ENCODE data around the gene SCGN.

Gene SCGN

GRCh38 chr6:25623879-25624278, 28.1 kb upstream of the SCGN start:
- in situ Hi-C loops (cut with HindIII; ENCODE audit: low sequenced_read_pairs), result no loop called here
- no peak for DNase-seq (ENCODE audit: low read depth, low spot score)
- no peak for TF ChIP-seq CTCF (IDR thresholded peaks at IDR 0.05; ENCODE audit: low read depth, low read length)
- no peak overlapping the region for H3K4me3 ChIP-seq (ENCODE audit: low read depth, low read length)

- no peak for DNase-seq (ENCODE audit: low read depth, low spot score)
- no peak overlapping the region for H3K4me3 ChIP-seq (ENCODE audit: low read depth, low read length)
- in situ Hi-C loops (cut with HindIII; ENCODE audit: low sequenced_read_pairs), result no loop called here
- TF ChIP-seq CTCF (IDR thresholded peaks at IDR 0.05; ENCODE audit: low read depth, low read length), result no peak
These were observed 25.0 kb upstream of the SCGN start for GRCh38 chr6:25627001-25627400.

- in situ Hi-C loops (cut with HindIII; ENCODE audit: low sequenced_read_pairs), result no loop called here
- TF ChIP-seq CTCF (IDR thresholded peaks at IDR 0.05; ENCODE audit: low read depth, low read length), result no peak
- no peak for DNase-seq (ENCODE audit: low read depth, low spot score)
- no peak overlapping the region for H3K4me3 ChIP-seq (ENCODE audit: low read depth, low read length)
These were observed 23.4 kb upstream of the SCGN start for GRCh38 chr6:25628471-25629197.

GRCh38 chr6:25629198-25629576, 22.8 kb upstream of the SCGN start:
- no peak for DNase-seq (ENCODE audit: low read depth, low spot score)
- TF ChIP-seq CTCF (IDR thresholded peaks at IDR 0.05; ENCODE audit: low read depth, low read length), result no peak
- H3K4me3 ChIP-seq (ENCODE audit: low read depth, low read length), result no peak overlapping the region
- in situ Hi-C loops (cut with HindIII; ENCODE audit: low sequenced_read_pairs), result no loop called here

- no peak for TF ChIP-seq CTCF (IDR thresholded peaks at IDR 0.05; ENCODE audit: low read depth, low read length)
- in situ Hi-C loops (cut with HindIII; ENCODE audit: low sequenced_read_pairs), result no loop called here
- DNase-seq (ENCODE audit: low read depth, low spot score), result no peak
- H3K4me3 ChIP-seq (ENCODE audit: low read depth, low read length), result no peak overlapping the region
These were observed 21.3 kb upstream of the SCGN start for GRCh38 chr6:25630508-25631278.

GRCh38 chr6:25635886-25636317, 16.1 kb upstream of the SCGN start:
- DNase-seq (ENCODE audit: low read depth, low spot score), result no peak
- H3K4me3 ChIP-seq (ENCODE audit: low read depth, low read length), result no peak overlapping the region
- no peak for TF ChIP-seq CTCF (IDR thresholded peaks at IDR 0.05; ENCODE audit: low read depth, low read length)
- in situ Hi-C loops (cut with HindIII; ENCODE audit: low sequenced_read_pairs), result no loop called here
